GM18519 (cell line): ENCODE data around the gene PTPRD.

ENCODE experiments used
- ATAC-seq: cut with Tn5 transposase; IDR thresholded peaks from one replicate; pipeline ENCODE4 v1.9.1; 2021; ENCODE audit warnings: mild to moderate bottlenecking, moderate library complexity; ENCODE audit not compliant: unreplicated experiment, low FRiP score

Gene PTPRD

DNA sequence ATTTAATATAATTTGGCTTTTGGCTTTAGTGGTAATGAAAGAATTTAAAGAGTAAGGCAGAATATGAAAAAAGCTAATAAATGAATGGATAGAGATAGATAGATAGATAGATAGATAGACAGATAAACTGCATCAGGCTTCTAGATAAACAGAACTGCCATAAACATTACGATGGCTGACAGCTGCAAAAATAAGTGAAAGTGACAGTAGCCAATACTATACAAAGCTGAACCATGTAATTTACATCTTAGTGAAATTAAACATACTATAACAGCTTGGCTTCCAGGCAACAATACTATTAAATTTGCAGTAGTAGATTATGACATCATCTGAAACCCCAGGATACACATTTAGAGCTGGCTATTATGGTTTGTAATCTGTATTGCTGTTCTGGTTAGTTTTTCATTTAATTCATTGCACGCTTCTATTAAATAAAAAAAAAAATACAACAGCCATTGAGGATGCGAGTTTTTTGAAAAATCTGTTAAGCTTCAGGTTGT, 1354.8 kb downstream of the PTPRD start:
- no peak for ATAC-seq

DNA sequence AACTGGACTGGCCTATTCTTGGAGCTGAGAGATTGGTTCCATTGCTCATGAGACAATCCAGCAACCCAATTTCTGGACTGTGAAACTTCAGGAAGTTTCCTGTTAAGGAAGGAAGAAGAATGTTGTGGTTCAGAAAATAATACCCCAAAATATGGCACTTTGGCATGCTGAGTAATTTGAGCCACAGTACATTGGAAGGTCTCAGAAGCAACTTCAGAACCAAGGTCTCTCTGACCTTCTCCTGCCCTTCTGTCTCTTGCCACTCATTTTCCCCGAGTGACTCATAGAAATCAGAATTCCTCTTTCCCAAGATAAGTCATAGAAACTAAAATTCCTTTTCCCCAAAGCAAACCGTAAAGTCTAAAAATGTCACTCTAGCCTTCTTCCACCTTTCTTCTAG, 1366.1 kb downstream of the PTPRD start:
- ATAC-seq = no peak

DNA sequence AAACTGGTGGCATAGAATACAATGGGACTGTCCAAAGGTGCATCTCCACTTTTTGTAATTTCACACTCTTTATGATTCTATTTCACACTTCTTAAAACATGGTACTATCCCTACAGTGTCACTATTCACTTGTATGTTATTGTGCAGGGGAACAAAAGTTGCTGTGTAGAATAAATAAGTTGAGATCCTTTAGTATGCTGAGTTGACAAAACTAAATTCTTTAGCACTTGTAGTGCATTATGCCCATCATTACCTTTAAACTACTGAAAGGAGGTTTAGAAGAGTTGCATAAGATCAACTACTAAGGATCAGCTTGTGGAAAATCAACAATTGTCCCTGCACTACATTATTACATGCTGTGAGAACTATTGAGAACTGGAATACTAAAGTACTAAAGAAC, 1380.9 kb downstream of the PTPRD start:
- ATAC-seq = no peak

DNA sequence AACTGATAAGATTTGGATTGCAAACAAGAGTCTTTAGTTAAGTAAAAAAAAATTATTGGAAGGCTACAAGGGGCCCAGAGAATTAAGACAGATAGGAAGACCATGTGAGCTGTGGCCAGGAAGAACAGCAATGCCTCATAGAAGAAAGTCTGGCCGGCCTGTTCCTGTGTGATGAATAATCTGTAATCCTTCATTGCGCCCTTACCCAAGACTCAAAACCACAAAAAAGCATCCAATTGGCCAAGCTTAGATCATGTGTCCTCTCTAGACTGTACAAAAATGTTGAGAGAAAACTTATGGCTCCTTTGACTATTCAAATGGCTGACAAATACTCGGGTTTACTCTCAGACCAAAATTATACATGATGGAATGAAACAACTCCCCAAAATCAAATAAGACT, 1383.5 kb downstream of the PTPRD start:
- no peak for ATAC-seq

DNA sequence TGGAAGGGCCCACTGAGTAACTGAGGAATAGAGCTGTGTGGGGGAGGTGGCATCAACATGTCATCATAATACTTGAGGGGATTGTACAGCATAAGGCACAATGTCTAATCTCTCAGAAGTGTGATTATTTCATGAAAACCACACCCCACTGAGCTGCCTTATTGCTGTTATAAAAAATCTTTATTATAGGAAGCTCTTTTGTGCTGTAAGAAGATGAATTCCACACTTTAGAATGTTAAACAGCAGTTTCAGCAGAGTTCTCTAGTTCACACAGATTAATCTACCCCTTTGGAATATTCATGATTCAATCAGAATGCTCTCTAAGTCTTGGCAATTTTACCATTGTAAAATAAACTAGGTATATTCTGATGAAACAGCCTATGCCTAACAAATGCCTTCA, 1389.6 kb downstream of the PTPRD start:
- ATAC-seq = no peak

DNA sequence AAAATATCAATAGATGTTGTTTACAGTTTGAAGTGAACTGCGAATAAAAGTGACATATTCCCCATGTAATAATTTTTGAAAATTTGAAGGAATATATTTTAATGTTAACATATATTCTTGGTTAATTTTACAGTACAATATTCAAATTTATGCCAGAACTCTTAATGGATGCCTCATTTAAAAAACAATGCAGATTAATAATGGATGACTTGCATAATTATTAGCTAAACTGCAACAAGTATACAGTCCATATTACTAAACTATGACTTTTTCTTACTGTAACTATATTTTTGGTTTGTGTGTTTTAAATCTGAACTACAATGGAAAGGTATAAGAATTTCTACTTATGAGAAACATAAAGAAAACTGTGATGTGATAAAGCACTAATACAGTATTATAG, 1390.1 kb downstream of the PTPRD start:
- ATAC-seq = no peak

DNA sequence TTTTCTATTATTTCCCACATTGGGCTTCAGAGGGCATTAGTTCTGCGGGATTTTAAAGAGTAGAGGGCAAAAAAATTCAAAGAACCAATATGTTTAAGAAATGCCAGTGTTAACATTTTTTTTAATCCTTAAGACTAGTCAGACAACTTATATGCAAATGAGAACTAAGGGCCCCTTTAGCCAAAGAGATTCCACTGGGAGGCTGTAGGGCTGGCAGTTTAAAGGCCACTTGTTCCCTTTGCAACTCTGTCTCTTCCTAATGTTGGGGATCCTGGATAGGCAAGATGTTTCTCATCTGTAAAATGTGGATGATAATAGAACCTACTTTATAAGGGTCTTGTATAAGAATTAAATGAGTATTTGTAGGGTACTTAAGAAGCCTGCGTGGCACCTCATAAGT, 1395.9 kb downstream of the PTPRD start:
- ATAC-seq = no peak

DNA sequence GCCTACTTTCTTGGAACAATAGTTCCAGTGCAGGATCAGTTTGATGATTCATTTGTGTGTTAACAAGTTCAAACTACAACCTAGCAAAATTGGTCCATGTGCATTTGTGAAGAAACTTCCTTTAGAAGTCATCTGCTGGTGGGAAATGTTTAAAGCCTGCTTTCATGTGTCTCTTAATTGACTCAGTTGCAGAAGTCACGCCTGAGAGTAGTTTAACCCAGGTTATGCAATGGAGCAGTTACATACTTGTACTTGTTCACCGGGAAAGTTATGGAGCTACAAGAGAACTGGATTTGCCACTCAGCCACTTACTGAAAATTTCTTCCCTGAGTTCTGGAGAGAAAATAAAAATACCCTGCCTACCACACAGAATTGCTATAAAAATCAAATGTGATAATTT, 1397.8 kb downstream of the PTPRD start:
- ATAC-seq = no peak

DNA sequence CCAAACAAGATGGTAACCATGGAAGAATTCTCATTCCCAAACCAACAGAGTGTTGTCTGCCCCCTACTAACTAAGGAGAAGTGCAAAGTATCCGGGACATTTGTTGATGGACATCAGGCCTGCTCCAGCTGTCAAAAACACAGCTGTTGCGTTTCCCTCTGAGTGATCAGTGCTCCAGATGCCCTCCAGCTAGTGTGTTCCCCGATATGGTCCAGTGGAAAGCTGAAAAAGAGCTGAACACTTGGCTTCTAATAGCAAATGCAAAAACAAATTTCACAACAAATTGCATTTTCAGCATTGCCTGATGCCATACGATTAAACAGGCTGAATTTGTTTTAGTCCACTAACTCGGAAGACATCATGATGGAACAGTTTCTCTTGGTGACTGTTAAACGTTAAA, 1398.7 kb downstream of the PTPRD start:
- no peak for ATAC-seq

DNA sequence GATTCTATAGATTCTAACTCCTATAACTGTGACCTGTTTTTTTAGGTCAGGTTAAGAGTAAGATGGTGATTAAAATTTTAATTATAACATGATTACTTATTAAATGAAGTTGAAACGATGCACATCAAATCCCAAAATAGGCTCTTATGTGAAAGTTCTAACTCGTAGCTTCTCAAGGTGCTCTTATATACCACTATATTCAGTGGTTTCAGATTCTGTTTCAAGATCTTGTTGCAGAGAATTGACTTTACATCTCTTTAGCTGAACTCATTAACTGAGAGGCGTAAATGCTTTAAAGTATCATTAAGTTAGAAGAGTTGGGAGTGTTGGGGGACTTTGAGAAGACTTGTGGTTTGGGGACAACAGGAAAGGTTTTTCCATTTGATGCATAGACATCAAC, 1399.8 kb downstream of the PTPRD start:
- no peak for ATAC-seq

DNA sequence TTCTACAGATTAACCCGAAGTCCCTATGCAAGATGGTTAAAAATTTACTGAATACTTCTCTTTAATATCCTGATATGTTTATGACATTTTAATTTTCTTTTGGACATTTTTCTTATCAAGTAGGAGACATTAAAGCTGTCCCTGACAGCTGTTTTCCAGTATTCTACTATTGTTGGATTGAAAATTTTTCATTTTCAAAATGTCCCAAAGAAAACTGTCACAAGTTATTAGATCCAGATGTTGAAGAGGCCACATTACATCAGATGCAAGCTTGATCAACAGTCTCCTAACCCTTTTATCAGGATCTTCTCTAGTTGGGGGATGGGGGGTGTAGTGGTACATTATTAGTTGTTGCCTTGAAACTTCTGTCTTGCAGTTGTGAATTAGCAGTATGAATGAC, 1410.5 kb downstream of the PTPRD start:
- no peak for ATAC-seq

DNA sequence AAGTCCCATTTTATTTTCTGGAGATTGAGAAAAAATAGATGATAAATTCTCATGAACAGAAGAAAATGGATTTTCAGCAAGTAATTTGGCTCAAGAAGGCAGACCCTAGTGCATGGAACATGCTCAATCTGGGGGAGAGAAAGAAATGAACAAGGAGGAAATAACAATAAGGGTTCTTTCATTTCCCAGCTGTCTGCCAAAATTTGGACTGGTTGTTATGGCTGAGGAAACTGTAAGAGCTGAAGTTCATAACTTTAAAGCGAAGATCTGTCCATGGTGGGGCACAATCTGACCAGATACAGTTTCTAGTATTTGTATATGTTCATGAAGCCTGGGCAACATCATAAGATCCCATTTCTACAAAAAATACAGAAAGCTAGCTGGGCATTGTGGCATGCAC, 1426.7 kb downstream of the PTPRD start:
- no peak for ATAC-seq

DNA sequence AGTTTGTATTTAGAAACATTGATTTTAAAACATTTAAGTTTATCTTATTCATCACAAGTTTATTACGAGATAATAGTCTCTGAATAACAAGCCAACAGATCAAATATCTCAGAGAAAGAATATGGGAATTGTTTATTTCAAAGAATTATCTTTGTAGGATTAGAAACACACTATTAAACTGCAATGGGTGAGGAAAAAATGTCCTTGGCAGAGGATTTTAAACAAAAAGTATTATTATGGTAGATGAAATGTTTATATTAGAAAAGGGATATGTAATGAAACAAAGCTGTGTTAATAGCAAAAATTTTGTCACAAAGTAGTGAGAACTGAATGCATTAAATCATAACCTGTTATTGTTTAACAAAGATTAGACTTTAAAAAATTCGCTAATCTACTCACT, 1430.4 kb downstream of the PTPRD start:
- ATAC-seq = no peak

DNA sequence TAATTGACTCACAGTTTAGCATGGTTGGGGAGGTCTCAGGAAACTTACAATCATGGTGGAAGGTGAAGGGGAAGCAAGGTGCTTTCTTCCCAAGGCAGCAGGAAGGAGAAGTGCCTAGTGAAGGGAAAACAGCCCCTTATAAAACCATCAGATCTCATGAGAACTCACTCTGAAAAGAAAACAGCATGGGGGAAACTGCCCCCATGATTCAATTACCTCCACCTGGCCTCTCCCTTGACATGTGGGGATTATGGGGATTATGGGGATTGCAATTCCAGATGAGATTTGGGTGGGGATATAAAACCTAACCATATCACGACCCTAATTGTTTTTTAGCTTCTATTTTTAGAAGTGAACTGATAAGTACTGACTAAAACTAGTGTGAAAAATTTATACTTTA, 1435.7 kb downstream of the PTPRD start:
- no peak for ATAC-seq

DNA sequence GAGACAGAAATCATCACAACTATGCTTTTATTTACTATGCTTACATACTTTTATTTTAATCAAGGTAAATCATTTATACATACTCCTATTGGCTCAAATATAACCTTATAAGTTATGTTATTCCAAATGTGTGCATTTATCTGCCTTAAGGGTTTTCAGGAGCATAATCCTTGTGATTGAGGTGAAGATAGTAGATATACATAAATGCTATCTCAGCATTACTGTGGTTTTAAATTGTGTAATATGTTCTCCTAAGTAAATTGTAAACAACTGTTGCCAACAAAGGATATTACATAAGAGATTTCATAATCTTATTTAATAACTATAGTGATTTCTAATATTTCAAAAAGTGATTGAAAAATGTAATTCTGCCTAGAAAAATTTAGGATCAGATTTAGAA, 1438.4 kb downstream of the PTPRD start:
- no peak for ATAC-seq

DNA sequence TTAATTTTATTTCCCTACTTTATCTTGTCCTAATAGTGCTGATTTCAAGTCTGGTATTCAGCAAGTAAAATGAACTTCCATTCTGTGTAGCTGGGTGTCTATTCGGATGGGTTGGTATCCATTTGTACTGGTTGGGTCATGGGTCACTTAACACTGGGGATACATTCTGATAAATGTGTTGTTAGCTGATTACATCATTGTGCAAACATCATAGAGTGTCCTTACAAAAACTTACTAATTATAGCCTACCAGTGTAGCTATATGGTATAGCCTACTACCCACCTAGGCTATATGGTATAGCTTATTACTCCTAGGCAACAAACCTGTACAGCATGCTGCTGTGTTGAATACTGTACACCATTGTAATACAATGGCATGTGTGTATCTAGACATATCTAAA, 1439.5 kb downstream of the PTPRD start:
- ATAC-seq = no peak

DNA sequence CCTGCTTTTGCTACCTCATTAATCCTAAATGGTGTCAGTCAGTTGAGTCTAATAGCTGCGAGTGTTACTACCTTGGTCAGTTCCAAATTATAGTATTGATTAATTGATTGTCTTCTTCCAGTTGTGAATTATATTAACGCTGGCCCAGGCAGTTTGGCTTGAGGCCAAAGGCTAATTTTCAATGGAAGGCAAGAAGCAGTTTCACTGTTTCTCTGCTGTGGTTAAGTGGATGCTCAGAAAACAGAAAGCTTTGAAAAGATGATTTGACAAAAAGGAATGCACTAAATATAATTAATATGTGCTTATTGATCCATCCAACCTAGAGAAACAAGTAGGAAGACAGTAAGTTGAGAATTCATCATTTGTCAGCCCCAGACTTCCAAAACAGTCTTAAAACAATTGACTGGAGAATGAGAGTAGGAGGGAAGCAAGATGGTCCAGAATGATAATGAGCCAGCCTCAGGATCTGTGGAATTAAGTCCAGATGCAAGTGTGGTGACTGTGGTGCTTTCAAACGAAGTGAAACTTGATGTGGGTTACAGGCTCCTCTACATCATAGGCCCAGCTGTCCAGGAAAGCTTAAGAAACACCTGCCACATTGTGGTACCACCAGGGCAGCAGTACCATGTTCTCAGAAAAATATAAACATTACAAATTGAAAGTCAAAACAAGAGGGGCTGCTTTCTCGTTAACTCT, 1442.2 kb downstream of the PTPRD start:
- ATAC-seq = no peak

DNA sequence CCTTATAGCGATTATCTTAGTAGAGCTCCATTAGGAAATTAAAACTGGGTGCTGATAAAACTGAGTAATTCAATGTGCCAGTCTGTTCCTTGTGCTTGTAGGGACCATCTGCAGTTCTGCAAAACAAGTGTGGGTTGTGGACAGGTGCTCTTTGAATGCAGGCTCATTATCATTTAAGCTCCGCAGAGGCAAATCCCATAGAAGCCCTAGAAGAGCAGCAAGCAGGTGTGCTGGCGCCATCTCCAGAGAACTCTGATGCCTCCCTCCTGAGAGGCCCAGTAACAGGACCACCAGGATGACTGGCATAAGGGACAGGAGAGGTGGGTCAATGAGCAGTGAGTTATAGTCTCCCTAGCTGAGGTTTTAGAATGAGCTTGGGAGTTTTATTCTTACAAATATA, 1470.8 kb downstream of the PTPRD start:
- ATAC-seq = no peak

DNA sequence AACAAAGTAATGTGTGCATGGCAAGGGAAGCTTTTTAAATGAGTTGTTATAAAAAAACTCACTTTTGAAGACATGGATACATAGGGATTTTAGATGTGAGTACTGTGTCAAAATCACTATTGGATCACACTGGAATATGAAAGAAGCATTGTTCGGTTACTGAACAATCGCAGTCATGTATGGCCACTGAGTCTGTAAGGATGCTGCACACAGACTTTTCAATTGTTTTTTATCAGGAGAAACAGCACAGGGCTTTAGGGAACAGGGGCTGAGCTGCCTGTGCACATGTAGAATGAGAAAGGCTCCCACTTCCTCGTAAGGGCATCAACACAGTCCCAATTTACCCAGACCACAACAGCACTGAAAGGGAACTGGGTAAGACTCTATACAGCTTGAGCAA, 1479.3 kb downstream of the PTPRD start:
- no peak for ATAC-seq

DNA sequence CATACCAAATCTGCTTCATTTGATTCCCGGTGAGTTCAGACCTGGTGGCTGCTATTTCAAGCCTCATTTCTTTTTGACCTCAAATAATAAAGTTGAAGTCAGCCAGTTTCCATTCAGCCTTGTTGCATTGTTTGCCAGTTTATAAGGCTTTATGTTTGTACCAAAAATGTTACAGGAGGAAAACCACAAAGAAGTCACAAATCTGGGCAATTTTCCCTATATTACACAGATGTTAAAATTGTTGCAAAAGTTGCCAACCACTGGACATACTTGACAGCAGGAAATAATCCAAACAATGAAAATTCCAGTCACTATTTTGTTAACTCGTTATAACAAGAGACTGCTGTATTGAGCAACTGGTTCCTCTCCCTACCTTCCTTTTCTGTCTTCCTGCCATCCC, 1488.2 kb downstream of the PTPRD start:
- ATAC-seq = no peak

DNA sequence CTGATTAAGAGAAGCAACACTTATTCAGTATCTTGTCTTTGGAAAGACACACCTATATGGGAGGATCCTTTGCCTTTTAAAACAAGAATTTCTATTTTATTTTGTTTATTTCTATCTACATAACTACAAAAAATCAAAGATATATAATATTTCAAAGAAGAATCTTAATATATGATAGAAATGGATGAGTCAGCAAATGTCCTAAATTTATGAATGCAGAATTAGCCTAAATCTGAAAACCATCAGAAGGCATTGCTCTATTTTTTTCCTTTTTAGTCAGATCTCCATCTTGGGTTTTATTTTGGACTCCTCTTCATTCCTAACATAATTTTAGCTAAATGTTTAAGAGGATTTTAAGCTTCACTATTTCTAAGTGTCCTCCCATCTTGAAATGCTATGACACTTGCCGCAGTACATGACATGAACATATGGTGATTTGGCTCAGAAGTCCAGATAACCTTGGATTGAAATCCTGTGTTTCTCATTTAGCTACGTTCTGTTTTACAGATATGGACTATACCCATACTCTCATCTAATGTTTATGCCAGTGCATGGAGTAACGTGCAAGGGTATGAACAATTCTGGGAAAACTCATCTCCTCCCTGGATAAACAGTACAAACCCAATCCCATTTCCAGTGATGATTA, 1490.4 kb downstream of the PTPRD start:
- ATAC-seq = no peak

DNA sequence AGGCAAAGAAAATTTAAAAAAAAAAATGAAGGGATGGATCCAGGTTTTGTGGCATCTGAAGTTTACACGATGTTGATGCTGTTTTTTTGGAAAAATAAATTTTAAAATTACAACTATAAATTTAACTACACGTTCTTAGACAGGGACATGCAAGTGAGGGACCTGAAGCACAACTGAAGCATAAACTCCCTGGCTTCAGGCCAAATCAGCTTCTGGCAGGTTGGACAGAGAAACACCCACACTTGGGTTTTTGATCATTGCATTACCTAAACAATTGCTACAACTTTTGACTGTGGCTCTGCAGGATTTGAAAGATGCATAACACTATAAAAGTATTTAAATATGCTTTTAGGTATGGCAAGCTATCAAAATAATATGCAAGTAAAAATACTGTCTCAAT, 1494.9 kb downstream of the PTPRD start:
- ATAC-seq = no peak
